Heart right ventricle (tissue), 16 donors: ENCODE data around the gene ADAT3. TPM values are rescaled to one million over a fixed set of nuclear protein-coding genes. Genes with fewer than 3 reads are reported as not detected.
A peak's percentile ranks its signal among the peaks of the same experiment; 100 is the strongest.

Experiments
- ATAC-seq, 8 donors: fragments of 200-7000 bp; cut with Tn5 transposase; one replicate each; pipeline ENCODE4 v1.9.1; 2020; ENCODE audit warnings: mild to moderate bottlenecking in 8 of 8, moderate library complexity in 8 of 8, moderate number of reproducible peaks in 1 of 8
- DNase-seq, 2 donors: peaks; one replicate each; pipeline ENCODE4 v3.0.0-alpha.2; 2020
- H3K27ac ChIP-seq, 10 donors: fragments of 200-600 bp; sonication (generic) in 2 of 10; one replicate each; pipeline versions ENCODE4 v1.5.0 to v1.8.0; 2020 to 2022; ENCODE audit warnings: mild to moderate bottlenecking in 3 of 10
- H3K27me3 ChIP-seq, 7 donors: fragments of 200-600 bp; one replicate each; pipeline ENCODE4 v1.8.0; 2021 to 2022; ENCODE audit warnings: mild to moderate bottlenecking in 2 of 7
- H3K36me3 ChIP-seq, 9 donors: fragments of 200-600 bp; sonication (generic) in 1 of 9; one replicate each; pipeline versions ENCODE4 v1.5.0 to v1.8.0; 2020 to 2022; ENCODE audit warnings: mild to moderate bottlenecking in 2 of 9
- H3K4me1 ChIP-seq, 9 donors: fragments of 200-600 bp; sonication (generic) in 1 of 9; one replicate each; pipeline versions ENCODE4 v1.5.0 to v1.8.0; 2020 to 2022; ENCODE audit warnings: mild to moderate bottlenecking in 4 of 9
- H3K4me3 ChIP-seq, 10 donors: fragments of 200-600 bp; sonication (generic) in 2 of 10; one replicate each; pipeline versions ENCODE4 v1.5.0 to v1.8.0; 2020 to 2022; ENCODE audit warnings: mild to moderate bottlenecking in 7 of 10, moderate library complexity in 2 of 10
- H3K9me3 ChIP-seq, 11 donors: fragments of 200-600 bp in 10 of 11; sonication (generic) in 2 of 11; one replicate each; pipeline versions ENCODE4 v1.5.0 to v1.8.0; 2013 to 2022; ENCODE audit warnings: mild to moderate bottlenecking in 2 of 11, control low read depth in 1 of 11, moderate library complexity in 1 of 11
- CTCF ChIP-seq, 9 donors: fragments of 200-600 bp; sonication (generic) in 2 of 9; IDR thresholded peaks; one replicate each; pipeline versions ENCODE4 v1.5.0 to v1.8.0; 2021 to 2022; ENCODE audit warnings: antibody characterized with exemption in 9 of 9, mild to moderate bottlenecking in 5 of 9, moderate library complexity in 1 of 9
- WGBS, 2 donors: extraction: QIAGEN DNeasy Blood & Tissue Kit; methylation state at CpG; one replicate each; pipeline ENCODE4 v1.1.7; 2013; ENCODE audit warnings: inconsistent platforms in 1 of 2; 5-methylcytosine and 5-hydroxymethylcytosine counted together
- intact Hi-C, 10 donors: fragments of 100-400 bp; cut with DNase I; formaldehyde crosslinking; loops; one replicate each; pipeline versions ENCODE4 v1.11.1 to v1.14.2; 2022
- polyA plus RNA-seq, 2 donors: library from polyadenylated mRNA; stranded (reverse); fragments of 200-250 nt; gene quantifications; one replicate each; pipeline ENCODE4 v1.2.3, GENCODE V29; 2013
- total RNA-seq, 10 donors: library from RNA; stranded (reverse); fragmentation: NEBNext Ultra II Directional in 3 of 10; extraction: Animal tissue kit (Norgen Biotek cat#: 25700) in 3 of 10; gene quantifications; one replicate each; pipeline versions ENCODE4 v1.2.1 to v1.2.4, GENCODE V29; 2021 to 2023
- donor health status: Arrhythmogenic right ventricular cardiomyopathy.
- donor health status: ischemic (EF 13 %, LVEDD 7.1; RV severe dilation, severe dysfunction).
- donor health status: healthy with polysubstance abuse.
- donor health status: DM: no; HTN: yes; CAD: no.
- donor health status: DM: no; HTN: no; CAD: no.
- donor health status: ischemic (EF 25% LVEDD 6.9; RV normal size, moderate dysfunction).
- donor health status: ischemic (EF 25% LVEDD 5.7; RV mildly dilated, moderate dysfunction).
- donor health status: healthy.
- donor health status: DM: yes; HTN: yes; CAD: no.
- donor health status: Ischemic cardiomyopathy.
- donor health status: ischemic (EF 35%, LVEDD 5.7; RV mildly dilated, moderate dysfunction).
- donor health status: nonischemic (EF 11% LVEDD 7.7; RV severe dilation, severe dysfunction).
- donor health status: DM: yes; HTN: yes; CAD: no.
- donor health status: PGD.
- donor health status: ischemic (EF 29% LVEDD 5.4; RV normal size, mild dysfunction).
- donor health status: nonischemic (EF 23%, LVEDD 6.1; RV moderate dilation, normal function).

Gene ADAT3
- total and polyA plus RNA-seq, 12 donors = 0.94 to 4.3 (median 1.6) TPM

- DNase-seq = no peak
- 50 to 51% methylated on average over 31 of the region's 31 CpGs for WGBS, 2 donors
Measured at GRCh38 chr19:1882089-1882785, 23.0 kb upstream of the ADAT3 start.

DNA sequence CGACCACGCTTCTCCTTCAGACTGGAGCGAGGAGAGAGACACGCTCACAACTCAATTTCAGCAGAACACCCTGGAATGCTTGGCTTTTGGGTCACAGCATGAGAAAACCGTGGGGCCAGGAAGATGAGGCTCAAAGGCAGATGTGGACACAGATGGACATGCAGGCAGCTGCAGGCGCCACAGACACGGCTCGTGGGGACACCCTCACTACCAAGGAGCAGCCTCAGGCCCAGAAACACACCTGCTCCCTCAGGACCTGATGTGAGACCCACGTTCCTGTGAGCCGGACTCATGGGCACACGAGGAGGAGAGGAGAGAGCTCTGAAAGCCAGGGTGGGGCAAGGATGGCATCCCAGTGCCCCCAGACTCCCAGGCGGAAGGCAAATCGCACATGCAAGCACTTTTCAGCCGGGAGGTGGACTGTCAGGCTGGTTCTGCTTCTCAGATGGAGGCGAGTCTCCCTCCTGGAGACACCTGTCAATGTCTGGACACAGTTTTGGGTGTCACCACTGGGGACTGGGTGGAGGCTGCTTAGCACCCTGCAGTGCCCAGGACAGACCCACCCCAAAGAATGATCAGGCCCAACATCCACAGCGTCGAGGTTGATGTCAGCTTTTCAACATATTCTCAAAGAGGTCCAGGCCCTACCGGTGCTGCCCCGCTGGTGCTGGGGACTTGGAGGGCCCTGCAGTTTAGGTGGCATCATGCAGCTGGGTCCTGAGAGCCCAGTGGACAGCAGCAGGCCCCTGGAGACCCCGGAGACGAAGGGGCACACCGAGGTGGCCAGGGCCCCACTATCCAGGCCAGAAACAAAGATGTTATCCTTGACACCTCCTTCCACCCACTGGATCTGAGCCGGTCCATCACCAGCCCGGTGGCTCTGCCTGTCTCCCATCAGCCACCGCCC lies 22.2 kb upstream of the ADAT3 start:
- Histone ChIP-seq H3K27ac (peak overlapping the region; percentile 38 to 99 (median 96)), H3K27me3 (no peaks in the 10 kb centered on the region), H3K9me3 (no peaks in the 10 kb centered on the region), H3K4me3 (peak overlapping the region; percentile 12 to 100 (median 96)), H3K36me3 (peaks cover 0 to 29% (median 0%) of the 10 kb centered on the region in 9 donors), H3K4me1 (peaks cover 27 to 66% (median 56%) of the 10 kb centered on the region in 9 donors)
- TF ChIP-seq CTCF (IDR thresholded peaks at IDR 0.05) = no peak
- intact Hi-C loops = no loop called here
- WGBS, 2 donors = 48 to 52% methylated on average over 25 of the region's 25 CpGs
- DNase-seq (no peak), ATAC-seq (no peak)

More at GRCh38 chr19:1882089-1882785, 23.0 kb upstream of the ADAT3 start:
- Histone ChIP-seq H3K36me3 (peaks cover 0 to 29% (median 0%) of the 10 kb centered on the region in 9 donors), H3K27me3 (no peaks in the 10 kb centered on the region), H3K27ac (peak overlapping the region; percentile 38 to 99 (median 96)), H3K4me3 (peak overlapping the region in 9 of 10 donors; percentile 28 to 100 (median 96)), H3K4me1 (peaks cover 27 to 61% (median 54%) of the 10 kb centered on the region in 9 donors), H3K9me3 (no peaks in the 10 kb centered on the region)
- ATAC-seq = peak; percentile 3 to 63 (median 46)
- intact Hi-C loops = no loop called here
- TF ChIP-seq CTCF (IDR thresholded peaks at IDR 0.05) = no peak

- Histone ChIP-seq H3K4me3 (peak overlapping the region; percentile 12 to 100 (median 96)), H3K9me3 (no peaks in the 10 kb centered on the region), H3K27me3 (no peaks in the 10 kb centered on the region), H3K4me1 (peaks cover 27 to 67% (median 54%) of the 10 kb centered on the region in 9 donors), H3K27ac (peak overlapping the region; percentile 38 to 99 (median 96)), H3K36me3 (peaks cover 0 to 24% (median 0%) of the 10 kb centered on the region in 9 donors)
- no peak for TF ChIP-seq CTCF (IDR thresholded peaks at IDR 0.05)
- ATAC-seq = no peak
- intact Hi-C loops = no loop called here
- 22 to 25% methylated on average over 8 of the region's 8 CpGs for WGBS, 2 donors
- DNase-seq = no peak
Measured at GRCh38 chr19:1883784-1884183, 21.4 kb upstream of the ADAT3 start.

- Histone ChIP-seq H3K4me3 (peak overlapping the region; percentile 87 to 100 (median 96)), H3K36me3 (peaks cover 0 to 19% (median 0%) of the 10 kb centered on the region in 9 donors), H3K4me1 (peaks cover 27 to 67% (median 53%) of the 10 kb centered on the region in 9 donors), H3K27me3 (no peaks in the 10 kb centered on the region), H3K27ac (peak overlapping the region; percentile 89 to 99 (median 96)), H3K9me3 (no peaks in the 10 kb centered on the region)
- ATAC-seq (no peak), DNase-seq (no peak)
- no peak for TF ChIP-seq CTCF (IDR thresholded peaks at IDR 0.05)
- 5 to 8% methylated on average over 11 of the region's 11 CpGs for WGBS, 2 donors
- intact Hi-C loops = no loop called here
Measured at GRCh38 chr19:1884291-1884718, 20.9 kb upstream of the ADAT3 start.
